ENCODE data around the gene NUBP2. TPM values are rescaled to one million over a fixed set of nuclear protein-coding genes. Genes with fewer than 3 reads are reported as not detected.

The NUBP2 gene
- polyA plus RNA-seq, 1 of the 3 experiments (the other 2 are of a cell fraction): 73.2 TPM

DNA sequence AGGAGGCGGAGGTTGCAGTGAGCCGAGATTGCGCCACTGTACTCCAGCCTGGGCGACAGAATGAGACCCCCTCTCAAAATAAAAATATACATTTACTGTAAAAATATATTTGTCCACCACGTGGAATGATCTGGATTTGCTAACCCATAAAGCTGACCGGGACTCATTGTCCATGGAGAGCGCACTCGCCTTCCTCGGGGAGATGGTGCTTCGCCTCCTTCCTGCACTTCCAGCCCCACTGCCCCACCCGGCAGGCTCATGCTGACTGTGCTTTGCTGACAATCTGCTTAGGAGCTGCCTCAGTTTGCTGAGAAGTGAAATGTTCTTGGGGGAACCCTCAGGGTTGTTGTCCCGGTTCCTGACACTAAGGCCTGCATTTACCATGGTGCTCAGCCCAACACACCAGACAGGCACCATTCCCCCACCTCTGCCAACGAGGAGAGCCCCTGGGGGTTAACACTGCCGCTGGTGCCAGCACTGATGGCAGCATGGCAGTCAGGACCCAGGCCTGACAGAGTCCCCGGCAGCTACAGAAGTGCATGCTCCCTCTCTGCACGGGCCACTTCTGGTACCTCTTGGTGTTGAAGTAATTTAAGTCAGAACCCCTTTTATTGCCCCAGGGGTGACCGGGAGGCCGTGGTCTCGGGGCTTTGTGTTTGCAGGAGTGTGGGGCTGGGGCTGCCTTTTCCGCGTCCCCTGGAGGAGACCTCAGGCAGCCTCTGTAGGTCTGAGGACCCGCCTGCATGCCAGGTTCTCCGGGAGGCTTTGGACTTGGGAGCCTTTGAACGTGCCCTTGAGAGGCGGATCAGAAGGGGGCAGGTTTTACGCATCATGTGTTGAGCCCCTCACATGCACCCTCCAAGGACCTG is 2.5 kb downstream of the NUBP2 start:
- H3K9me3 ChIP-seq: no peaks in the 10 kb centered on the region
- peaks cover 0 to 8% of the 10 kb centered on the region in 2 experiments; a peak in 1 of 4 replicates for H3K4me1 ChIP-seq (ENCODE audit: control insufficient read depth in 1 of 2, insufficient read depth in 2 of 2, low read depth in 1 of 2, low read length in 1 of 2)
- WGBS (ENCODE audit: low lambda C conversion rate): 96% methylated on average over 19 of the region's 26 CpGs
- ChIA-PET CTCF (interaction anchor here (1.4 to 4.3 kb wide), 2 partner anchors 8 to 11 kb away, joined by 5 to 40 read pairs; partner anchors contain the start of genes EME2, IGFALS and MRPS34), POLR2A (interaction anchor here (0.6 kb wide), 1 partner anchor 514 kb away, joined by 3 read pairs; no protein-coding TSS in a partner anchor)
- H3K79me2 ChIP-seq (ENCODE audit: insufficient read depth): peaks cover 54% of the 10 kb centered on the region
- H3K36me3 ChIP-seq (replicated peaks in 1 of 2; ENCODE audit: control insufficient read depth in 1 of 2, insufficient read depth in 2 of 2, low read length in 1 of 2): peaks cover under 1 to 36% of the 10 kb centered on the region in 2 experiments
- no peak overlapping the region for H2AFZ ChIP-seq (ENCODE audit: low read depth)
- H3K27ac ChIP-seq (ENCODE audit: low read depth in 2 of 2, low read length in 1 of 2): no peak overlapping the region
- H3F3A ChIP-seq (replicated peaks; ENCODE audit: insufficient read depth): peaks cover 8% of the 10 kb centered on the region
- H3K9ac ChIP-seq: no peak overlapping the region
- peaks cover 13% of the 10 kb centered on the region; the same call in 1 of the 2 replicates for H4K20me1 ChIP-seq (ENCODE audit: insufficient read depth)
- TF ChIP-seq, protein P1, sequence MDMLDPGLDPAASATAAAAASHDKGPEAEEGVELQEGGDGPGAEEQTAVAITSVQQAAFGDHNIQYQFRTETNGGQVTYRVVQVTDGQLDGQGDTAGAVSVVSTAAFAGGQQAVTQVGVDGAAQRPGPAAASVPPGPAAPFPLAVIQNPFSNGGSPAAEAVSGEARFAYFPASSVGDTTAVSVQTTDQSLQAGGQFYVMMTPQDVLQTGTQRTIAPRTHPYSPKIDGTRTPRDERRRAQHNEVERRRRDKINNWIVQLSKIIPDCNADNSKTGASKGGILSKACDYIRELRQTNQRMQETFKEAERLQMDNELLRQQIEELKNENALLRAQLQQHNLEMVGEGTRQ (IDR thresholded peaks at IDR 0.05; ENCODE audit: borderline replicate concordance, low read depth, low read length): no peak
- TF ChIP-seq JUND (IDR thresholded peaks at IDR 0.05) (no peak), TEAD4 (IDR thresholded peaks at IDR 0.05; ENCODE audit: borderline replicate concordance, insufficient read depth) (no peak), SMC3 (IDR thresholded peaks at IDR 0.05; ENCODE audit: low read depth, low read length) (no peak), GABPA (IDR thresholded peaks at IDR 0.05; ENCODE audit: low read depth) (no peak), TAF1 (IDR thresholded peaks at IDR 0.05; ENCODE audit: borderline replicate concordance, low read depth, low read length) (no peak)
- no peak for DNase-seq
- no peak overlapping the region for H3K4me3 ChIP-seq (ENCODE audit: low read depth in 2 of 2, low read length in 1 of 2)
- no peaks in the 10 kb centered on the region for H3K9me2 ChIP-seq
- no peak overlapping the region for H3K4me2 ChIP-seq
- no peaks in the 10 kb centered on the region for H3K27me3 ChIP-seq (ENCODE audit: insufficient read depth)

DNA sequence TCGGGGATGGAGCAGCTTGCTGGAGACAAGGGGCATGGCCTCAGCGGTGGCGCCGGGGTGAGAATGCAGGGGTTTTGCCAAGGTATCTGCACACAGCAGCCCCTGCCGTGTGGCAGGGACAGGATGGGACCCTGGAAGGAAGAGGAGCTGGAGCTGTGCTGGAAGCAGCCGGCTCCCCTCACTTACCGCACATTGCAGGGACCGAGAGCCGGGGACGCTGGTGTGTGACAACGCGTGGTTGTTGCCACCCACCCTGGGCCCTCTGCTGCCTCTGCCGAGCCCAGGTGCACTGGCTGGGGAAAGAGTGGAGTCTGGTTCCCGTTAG is 3.0 kb downstream of the NUBP2 start:
- Histone ChIP-seq H3K4me2 (no peak overlapping the region), H3K36me3 (replicated peaks in 1 of 2; ENCODE audit: control insufficient read depth in 1 of 2, insufficient read depth in 2 of 2, low read length in 1 of 2) (peaks cover 0 to 41% of the 10 kb centered on the region in 2 experiments), H3K4me3 (ENCODE audit: low read depth in 2 of 2, low read length in 1 of 2) (no peak overlapping the region), H4K20me1 (ENCODE audit: insufficient read depth) (peaks cover 11% of the 10 kb centered on the region; the same call in 1 of the 2 replicates), H3K9ac (no peak overlapping the region), H3K79me2 (ENCODE audit: insufficient read depth) (peaks cover 52% of the 10 kb centered on the region), H3K27ac (ENCODE audit: low read depth in 2 of 2, low read length in 1 of 2) (no peak overlapping the region), H3K4me1 (ENCODE audit: control insufficient read depth in 1 of 2, insufficient read depth in 2 of 2, low read depth in 1 of 2, low read length in 1 of 2) (peaks cover 0 to 8% of the 10 kb centered on the region in 2 experiments; a peak in 1 of 4 replicates), H3F3A (replicated peaks; ENCODE audit: insufficient read depth) (peaks cover 8% of the 10 kb centered on the region), H2AFZ (ENCODE audit: low read depth) (no peak overlapping the region), H3K9me3 (no peaks in the 10 kb centered on the region), H3K27me3 (ENCODE audit: insufficient read depth) (no peaks in the 10 kb centered on the region), H3K9me2 (no peaks in the 10 kb centered on the region)
- POLR2A ChIA-PET: no interaction called here
- DNase-seq: no peak
- WGBS (ENCODE audit: low lambda C conversion rate): 95% methylated on average over 11 of the region's 14 CpGs
- TF ChIP-seq MEF2A (IDR thresholded peaks at IDR 0.05; ENCODE audit: borderline replicate concordance, low read depth): no peak
- CTCF ChIA-PET: no interaction called here

DNA sequence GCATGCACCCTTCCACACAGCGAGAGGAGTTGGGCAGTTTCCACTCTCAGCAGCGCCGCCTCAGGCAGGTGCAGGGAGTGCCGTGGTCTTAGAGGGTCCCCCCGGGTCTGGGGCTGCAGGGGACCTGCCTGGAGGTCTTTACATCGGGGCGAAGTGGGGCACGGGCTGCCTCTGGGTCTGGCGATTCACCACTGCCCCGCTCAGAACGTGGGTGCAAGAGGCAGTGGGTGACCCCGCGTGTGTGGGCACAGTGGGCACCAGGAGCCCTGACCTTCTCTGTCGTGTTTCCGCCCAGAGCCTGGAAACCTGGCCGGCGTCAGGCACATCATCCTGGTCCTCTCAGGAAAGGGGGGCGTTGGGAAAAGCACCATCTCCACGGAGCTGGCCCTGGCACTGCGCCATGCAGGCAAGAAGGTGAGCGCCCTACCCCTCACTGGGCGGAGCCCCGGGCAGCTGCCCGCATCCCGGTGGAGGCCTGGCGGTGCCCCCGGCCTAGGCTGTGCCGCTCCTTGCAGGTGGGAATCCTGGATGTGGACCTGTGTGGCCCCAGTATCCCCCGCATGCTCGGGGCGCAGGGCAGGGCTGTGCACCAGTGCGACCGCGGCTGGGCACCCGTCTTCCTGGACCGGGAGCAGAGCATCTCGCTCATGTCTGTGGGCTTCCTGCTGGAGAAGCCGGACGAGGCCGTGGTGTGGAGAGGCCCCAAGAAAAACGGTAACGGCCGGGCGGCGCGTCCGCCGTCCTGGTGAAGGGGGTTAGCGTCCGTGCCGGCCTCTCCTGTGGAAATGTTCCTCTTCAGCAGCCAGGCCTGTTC is 3.7 kb downstream of the NUBP2 start:
- Histone ChIP-seq H3F3A (replicated peaks; ENCODE audit: insufficient read depth) (peaks cover 3% of the 10 kb centered on the region), H2AFZ (ENCODE audit: low read depth) (no peak overlapping the region), H3K9ac (no peak overlapping the region), H3K9me2 (no peaks in the 10 kb centered on the region), H3K4me3 (ENCODE audit: low read depth in 2 of 2, low read length in 1 of 2) (no peak overlapping the region), H3K4me2 (no peak overlapping the region), H3K27ac (ENCODE audit: low read depth in 2 of 2, low read length in 1 of 2) (no peak overlapping the region), H3K79me2 (ENCODE audit: insufficient read depth) (peaks cover 45% of the 10 kb centered on the region), H3K36me3 (replicated peaks in 1 of 2; ENCODE audit: control insufficient read depth in 1 of 2, insufficient read depth in 2 of 2, low read length in 1 of 2) (peaks cover 0 to 41% of the 10 kb centered on the region in 2 experiments), H3K27me3 (ENCODE audit: insufficient read depth) (no peaks in the 10 kb centered on the region), H4K20me1 (ENCODE audit: insufficient read depth) (peaks cover 6% of the 10 kb centered on the region; the same call in 1 of the 2 replicates), H3K4me1 (ENCODE audit: control insufficient read depth in 1 of 2, insufficient read depth in 2 of 2, low read depth in 1 of 2, low read length in 1 of 2) (peaks cover 0 to 3% of the 10 kb centered on the region in 2 experiments; a peak in 1 of 4 replicates), H3K9me3 (no peaks in the 10 kb centered on the region)
- no peak for DNase-seq
- POLR2A ChIA-PET: no interaction called here
- 95% methylated on average over 13 of the region's 51 CpGs for WGBS (ENCODE audit: low lambda C conversion rate)
- CTCF ChIA-PET: no interaction called here
- TF ChIP-seq POLR2AphosphoS5 (IDR thresholded peaks at IDR 0.05; ENCODE audit: low read depth, low read length) (no peak), ELF1 (IDR thresholded peaks at IDR 0.05) (no peak), CHD2 (IDR thresholded peaks at IDR 0.05; ENCODE audit: low read length, partially characterized antibody) (no peak), FOXJ3 (CRISPR knock-in tag; IDR thresholded peaks at IDR 0.05) (no peak), EZH2phosphoT487 (IDR thresholded peaks at IDR 0.05; ENCODE audit: borderline replicate concordance, low read depth) (no peak), FOSL2 (IDR thresholded peaks at IDR 0.05; ENCODE audit: borderline replicate concordance, low read depth) (no peak), JUND (IDR thresholded peaks at IDR 0.05) (no peak), TEAD4 (IDR thresholded peaks at IDR 0.05; ENCODE audit: borderline replicate concordance, insufficient read depth) (no peak)
- TF ChIP-seq, protein P2, sequence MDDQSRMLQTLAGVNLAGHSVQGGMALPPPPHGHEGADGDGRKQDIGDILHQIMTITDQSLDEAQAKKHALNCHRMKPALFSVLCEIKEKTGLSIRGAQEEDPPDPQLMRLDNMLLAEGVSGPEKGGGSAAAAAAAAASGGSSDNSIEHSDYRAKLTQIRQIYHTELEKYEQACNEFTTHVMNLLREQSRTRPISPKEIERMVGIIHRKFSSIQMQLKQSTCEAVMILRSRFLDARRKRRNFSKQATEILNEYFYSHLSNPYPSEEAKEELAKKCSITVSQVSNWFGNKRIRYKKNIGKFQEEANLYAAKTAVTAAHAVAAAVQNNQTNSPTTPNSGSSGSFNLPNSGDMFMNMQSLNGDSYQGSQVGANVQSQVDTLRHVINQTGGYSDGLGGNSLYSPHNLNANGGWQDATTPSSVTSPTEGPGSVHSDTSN (IDR thresholded peaks at IDR 0.05): no peak

All from SK-N-SH (cell line).